ENCODE results near the gene FUT6. TPM values are rescaled to one million over a fixed set of nuclear protein-coding genes. Genes with fewer than 3 reads are reported as not detected.
A peak's percentile ranks its signal among the peaks of the same experiment; 100 is the strongest.
"Not testable (repeated sequence)": the region's sequence is repeated elsewhere in the genome, so short reads cannot be mapped to it uniquely, and the experiment has no call there.

Gene FUT6, protein sequence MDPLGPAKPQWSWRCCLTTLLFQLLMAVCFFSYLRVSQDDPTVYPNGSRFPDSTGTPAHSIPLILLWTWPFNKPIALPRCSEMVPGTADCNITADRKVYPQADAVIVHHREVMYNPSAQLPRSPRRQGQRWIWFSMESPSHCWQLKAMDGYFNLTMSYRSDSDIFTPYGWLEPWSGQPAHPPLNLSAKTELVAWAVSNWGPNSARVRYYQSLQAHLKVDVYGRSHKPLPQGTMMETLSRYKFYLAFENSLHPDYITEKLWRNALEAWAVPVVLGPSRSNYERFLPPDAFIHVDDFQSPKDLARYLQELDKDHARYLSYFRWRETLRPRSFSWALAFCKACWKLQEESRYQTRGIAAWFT
- total RNA-seq = 2.7 TPM
- long read RNA-seq, partial matches to known transcripts = 0 of 1 reads
- long read RNA-seq, other reads (novel, unspliced or antisense) = 1 of 1 reads

DNA sequence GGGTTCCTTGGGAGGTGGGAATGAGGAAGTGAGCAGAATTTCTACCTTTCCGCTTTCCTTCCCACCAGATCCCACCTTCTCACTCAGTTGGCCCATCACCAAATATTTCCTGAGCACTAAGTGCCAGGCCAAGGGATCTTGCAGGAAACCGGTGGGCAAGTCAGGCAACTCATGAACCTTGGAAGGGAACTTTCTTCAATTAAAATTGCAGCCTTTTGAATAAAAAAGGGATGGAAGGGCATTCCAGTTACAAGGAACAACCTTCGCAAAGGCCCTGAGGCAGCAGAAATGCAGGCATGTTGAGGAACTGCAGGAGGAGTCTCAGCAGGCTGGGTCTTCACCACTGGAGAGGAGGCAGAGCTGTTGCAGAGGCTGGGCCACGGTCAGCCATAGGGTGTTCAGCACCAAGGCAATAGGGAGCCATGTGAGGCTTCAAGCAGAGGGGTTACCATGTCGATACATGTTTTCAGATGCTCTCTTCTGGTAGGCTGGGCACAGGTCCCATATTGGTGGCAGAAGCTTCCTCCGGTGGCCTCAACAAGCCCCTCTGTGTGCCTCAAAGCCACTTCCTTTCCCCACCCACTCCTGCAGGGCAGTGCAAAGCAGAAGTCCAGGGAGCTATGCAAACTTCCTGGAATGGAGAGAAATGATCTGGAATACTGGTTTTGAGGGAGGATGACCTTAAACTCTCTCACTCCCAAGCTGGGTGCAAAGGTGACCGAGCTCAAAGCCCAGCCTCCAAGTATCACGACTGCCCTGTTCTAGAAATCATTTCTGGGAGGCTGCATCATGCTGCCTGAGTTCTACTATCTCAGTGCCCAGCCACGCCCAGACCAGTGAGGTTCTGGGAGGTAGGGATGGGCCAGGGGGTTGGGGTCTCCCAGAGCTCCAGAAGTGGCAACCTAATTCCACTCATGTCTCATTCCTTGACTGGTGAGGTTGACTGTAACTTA lies at the start of gene FUT6:
Gene FUT6, minus strand, starts transcription at position 638 of the 953 bp plus-strand sequence. CDS start 7,135 bp downstream, outside the sequence.
- H3K4me1 ChIP-seq = no peaks in the 10 kb centered on the region
- no peak for DNase-seq
- ATAC-seq = peak; percentile 41
- TF ChIP-seq, protein P1, sequence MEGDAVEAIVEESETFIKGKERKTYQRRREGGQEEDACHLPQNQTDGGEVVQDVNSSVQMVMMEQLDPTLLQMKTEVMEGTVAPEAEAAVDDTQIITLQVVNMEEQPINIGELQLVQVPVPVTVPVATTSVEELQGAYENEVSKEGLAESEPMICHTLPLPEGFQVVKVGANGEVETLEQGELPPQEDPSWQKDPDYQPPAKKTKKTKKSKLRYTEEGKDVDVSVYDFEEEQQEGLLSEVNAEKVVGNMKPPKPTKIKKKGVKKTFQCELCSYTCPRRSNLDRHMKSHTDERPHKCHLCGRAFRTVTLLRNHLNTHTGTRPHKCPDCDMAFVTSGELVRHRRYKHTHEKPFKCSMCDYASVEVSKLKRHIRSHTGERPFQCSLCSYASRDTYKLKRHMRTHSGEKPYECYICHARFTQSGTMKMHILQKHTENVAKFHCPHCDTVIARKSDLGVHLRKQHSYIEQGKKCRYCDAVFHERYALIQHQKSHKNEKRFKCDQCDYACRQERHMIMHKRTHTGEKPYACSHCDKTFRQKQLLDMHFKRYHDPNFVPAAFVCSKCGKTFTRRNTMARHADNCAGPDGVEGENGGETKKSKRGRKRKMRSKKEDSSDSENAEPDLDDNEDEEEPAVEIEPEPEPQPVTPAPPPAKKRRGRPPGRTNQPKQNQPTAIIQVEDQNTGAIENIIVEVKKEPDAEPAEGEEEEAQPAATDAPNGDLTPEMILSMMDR (IDR thresholded peaks at IDR 0.05) = no peak
- no peak within 1 kb of the TSS for H3K4me3 ChIP-seq
- peaks cover 7% of the 10 kb centered on the region for H3K27me3 ChIP-seq
- H3K36me3 ChIP-seq = no peaks in the 10 kb centered on the region
- intact Hi-C loops (cut with DNase I) = no loop called here
- no peak within 1 kb of the TSS for H3K27ac ChIP-seq
- no peaks in the 10 kb centered on the region for H3K9me3 ChIP-seq

DNA sequence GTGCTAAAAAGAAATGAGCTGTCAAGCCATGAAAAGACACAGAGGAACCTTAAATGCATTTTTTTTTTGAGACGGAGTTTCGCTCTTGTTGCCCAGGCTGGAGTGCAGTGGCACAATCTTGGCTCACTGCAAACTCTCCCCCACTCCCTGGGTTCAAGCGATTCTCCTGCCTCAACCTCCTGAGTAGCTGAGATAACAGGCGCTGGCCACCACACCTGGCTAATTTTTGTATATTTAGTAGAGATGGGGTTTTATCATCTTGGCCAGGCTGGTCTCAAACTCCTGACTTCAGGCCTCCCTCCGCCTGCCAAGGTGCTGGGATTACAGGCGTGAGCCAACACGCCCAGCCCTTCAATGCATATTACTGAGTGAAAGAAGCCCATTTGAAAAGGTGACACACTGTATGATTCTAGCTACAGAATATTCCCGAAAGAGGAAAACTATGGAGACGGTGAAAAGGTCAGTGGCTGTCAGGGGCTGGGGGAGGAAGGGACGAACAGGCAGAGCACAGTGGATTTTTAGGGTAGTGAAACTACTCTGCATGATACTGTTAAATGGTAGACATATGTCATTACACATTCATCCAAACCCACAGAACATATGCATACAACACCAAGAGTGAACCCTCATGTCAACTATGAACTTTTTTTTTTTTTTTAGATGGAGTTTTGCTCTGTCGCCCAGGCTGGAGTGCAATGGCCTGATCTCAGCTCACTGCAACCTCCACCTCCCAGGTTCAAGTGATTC lies 44.7 kb upstream of the FUT6 start:
- H3K4me3 ChIP-seq; H3K9me3 ChIP-seq; DNase-seq; intact Hi-C loops (cut with DNase I); H3K36me3 ChIP-seq; H3K27ac ChIP-seq; H3K27me3 ChIP-seq; ATAC-seq: not testable (repeated sequence)
- peaks cover 14% of the 10 kb centered on the region for H3K4me1 ChIP-seq

DNA sequence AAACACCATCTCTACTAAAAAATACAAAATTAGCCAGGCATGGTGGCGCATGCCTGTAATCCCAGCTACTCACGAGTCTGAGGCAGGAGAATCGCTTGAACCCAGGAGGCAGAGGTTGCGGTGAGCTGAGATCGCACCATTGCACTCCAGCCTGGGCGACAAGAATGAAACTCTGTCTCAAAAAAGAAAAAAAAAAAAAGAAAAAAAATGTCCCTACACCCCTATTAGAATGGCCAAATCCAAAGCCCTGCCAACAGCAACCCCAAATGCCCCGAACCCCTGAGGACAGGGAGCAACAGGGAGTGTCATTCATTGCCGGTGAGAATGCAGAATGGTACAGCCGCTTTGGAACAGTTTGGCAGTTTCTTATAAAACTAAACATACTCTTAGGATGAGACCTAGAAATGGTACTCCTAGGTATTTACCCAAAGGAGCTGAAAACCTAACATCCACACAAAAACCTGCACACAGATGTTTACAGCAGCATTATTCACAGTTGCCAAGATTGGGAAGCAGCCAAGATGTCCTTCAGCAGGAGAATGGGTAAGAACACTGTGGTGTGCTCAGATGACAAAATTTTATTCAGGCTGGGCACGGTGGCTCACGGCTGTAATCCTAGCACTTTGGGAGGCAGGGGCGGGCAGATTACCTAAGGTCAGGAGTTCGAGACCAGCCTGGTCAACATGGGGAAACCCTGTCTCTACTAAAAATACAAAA lies 43.8 kb upstream of the FUT6 start:
- not testable (repeated sequence) for ATAC-seq, H3K27ac ChIP-seq, DNase-seq

DNA sequence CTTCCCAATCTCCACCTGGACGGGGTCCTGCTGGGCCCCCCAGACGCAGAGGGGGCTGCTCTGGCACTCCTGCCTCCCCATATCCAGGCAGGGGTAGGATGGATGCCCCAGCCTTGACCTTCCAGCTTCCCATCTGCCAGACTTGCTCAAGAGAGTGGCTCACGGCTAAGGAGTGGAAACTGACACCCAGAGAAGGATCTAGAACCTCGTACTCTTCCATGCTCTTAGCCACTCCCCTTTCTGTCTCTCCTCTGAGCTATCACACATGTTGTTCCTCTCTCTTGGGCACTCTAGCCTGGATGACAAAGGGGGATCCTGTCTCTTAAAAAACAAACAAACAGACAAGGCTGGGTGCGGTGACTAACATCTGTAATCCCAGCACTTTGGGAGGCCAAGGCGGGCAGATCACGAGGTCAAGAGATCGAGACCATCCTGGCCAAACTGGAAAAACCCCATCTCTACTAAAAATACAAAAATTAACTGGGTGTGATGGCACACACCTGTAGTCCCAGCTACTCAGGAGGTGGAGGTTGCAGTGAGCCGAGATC lies 43.0 kb upstream of the FUT6 start:
- Histone ChIP-seq H3K4me1 (peaks cover 14% of the 10 kb centered on the region), H3K27me3 (no peaks in the 10 kb centered on the region), H3K36me3 (no peaks in the 10 kb centered on the region), H3K27ac (no peak overlapping the region), H3K9me3 (no peaks in the 10 kb centered on the region), H3K4me3 (no peak overlapping the region)
- intact Hi-C loops (cut with DNase I) = no loop called here
- TF ChIP-seq, protein P1 (IDR thresholded peaks at IDR 0.05) = no peak
- ATAC-seq = no peak
- DNase-seq = no peak

More for the DNA sequence above, 43.8 kb upstream of the FUT6 start:
- peaks cover 14% of the 10 kb centered on the region for H3K4me1 ChIP-seq
- intact Hi-C loops (cut with DNase I); H3K9me3 ChIP-seq; H3K36me3 ChIP-seq; H3K27me3 ChIP-seq; H3K4me3 ChIP-seq: not testable (repeated sequence)

DNA sequence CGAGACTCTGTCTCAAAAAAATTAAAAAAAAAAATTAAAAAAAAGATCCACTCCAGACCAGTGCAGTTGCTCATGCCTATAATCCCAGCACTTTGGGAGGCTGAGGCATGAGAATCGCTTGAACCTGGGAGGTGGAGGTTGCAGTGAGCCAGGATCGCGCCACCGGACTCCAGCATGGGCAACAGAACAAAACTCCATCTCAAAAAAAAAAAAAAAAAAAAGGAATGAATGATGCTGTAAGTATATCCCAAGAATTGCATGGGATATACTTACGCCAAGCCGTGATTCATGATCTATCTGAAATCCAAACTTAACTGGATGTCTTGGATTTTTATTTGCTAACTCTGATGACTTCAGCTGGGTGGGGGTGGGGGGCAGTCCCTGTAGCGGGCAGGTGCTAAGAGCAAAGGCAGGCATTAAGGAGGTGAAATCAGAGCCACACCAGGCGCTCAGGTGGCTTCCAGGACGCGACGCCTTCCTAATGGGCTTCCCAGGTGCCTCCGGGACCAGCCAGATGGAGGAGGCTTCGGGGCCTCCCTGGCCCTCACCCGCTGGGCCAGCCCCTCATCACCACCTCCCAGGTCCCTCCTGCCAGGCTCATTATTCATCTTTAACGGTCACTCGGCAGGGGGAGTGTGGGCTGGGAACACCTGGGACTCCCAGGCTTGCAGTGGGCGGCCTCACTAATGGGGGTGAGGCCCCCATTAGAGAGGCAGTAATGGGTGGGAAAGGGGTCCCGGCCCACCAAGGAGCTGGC lies 42.2 kb upstream of the FUT6 start:
- Histone ChIP-seq H3K4me1 (peaks cover 14% of the 10 kb centered on the region), H3K27me3 (no peaks in the 10 kb centered on the region), H3K27ac (no peak overlapping the region), H3K9me3 (no peaks in the 10 kb centered on the region), H3K36me3 (no peaks in the 10 kb centered on the region), H3K4me3 (no peak overlapping the region)
- intact Hi-C loops (cut with DNase I) = no loop called here
- DNase-seq (no peak), ATAC-seq (no peak)
- TF ChIP-seq, protein P1 (IDR thresholded peaks at IDR 0.05) = no peak
